ENCODE results near the gene ERC1.

- no peak for TF ChIP-seq POLR2AphosphoS5 (IDR thresholded peaks at IDR 0.05; ENCODE audit: low read depth, low read length)
- TF ChIP-seq, protein P1, sequence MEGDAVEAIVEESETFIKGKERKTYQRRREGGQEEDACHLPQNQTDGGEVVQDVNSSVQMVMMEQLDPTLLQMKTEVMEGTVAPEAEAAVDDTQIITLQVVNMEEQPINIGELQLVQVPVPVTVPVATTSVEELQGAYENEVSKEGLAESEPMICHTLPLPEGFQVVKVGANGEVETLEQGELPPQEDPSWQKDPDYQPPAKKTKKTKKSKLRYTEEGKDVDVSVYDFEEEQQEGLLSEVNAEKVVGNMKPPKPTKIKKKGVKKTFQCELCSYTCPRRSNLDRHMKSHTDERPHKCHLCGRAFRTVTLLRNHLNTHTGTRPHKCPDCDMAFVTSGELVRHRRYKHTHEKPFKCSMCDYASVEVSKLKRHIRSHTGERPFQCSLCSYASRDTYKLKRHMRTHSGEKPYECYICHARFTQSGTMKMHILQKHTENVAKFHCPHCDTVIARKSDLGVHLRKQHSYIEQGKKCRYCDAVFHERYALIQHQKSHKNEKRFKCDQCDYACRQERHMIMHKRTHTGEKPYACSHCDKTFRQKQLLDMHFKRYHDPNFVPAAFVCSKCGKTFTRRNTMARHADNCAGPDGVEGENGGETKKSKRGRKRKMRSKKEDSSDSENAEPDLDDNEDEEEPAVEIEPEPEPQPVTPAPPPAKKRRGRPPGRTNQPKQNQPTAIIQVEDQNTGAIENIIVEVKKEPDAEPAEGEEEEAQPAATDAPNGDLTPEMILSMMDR (IDR thresholded peaks at IDR 0.05) = no peak
- TF ChIP-seq, protein P2, sequence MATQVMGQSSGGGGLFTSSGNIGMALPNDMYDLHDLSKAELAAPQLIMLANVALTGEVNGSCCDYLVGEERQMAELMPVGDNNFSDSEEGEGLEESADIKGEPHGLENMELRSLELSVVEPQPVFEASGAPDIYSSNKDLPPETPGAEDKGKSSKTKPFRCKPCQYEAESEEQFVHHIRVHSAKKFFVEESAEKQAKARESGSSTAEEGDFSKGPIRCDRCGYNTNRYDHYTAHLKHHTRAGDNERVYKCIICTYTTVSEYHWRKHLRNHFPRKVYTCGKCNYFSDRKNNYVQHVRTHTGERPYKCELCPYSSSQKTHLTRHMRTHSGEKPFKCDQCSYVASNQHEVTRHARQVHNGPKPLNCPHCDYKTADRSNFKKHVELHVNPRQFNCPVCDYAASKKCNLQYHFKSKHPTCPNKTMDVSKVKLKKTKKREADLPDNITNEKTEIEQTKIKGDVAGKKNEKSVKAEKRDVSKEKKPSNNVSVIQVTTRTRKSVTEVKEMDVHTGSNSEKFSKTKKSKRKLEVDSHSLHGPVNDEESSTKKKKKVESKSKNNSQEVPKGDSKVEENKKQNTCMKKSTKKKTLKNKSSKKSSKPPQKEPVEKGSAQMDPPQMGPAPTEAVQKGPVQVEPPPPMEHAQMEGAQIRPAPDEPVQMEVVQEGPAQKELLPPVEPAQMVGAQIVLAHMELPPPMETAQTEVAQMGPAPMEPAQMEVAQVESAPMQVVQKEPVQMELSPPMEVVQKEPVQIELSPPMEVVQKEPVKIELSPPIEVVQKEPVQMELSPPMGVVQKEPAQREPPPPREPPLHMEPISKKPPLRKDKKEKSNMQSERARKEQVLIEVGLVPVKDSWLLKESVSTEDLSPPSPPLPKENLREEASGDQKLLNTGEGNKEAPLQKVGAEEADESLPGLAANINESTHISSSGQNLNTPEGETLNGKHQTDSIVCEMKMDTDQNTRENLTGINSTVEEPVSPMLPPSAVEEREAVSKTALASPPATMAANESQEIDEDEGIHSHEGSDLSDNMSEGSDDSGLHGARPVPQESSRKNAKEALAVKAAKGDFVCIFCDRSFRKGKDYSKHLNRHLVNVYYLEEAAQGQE (IDR thresholded peaks at IDR 0.05; ENCODE audit: insufficient read depth in 1 of 2, low read depth in 2 of 2, low read length in 1 of 2) = no peak
Observed at GRCh38 chr12:1324910-1325309, 333.9 kb downstream of the ERC1 start.
